Stimulated activated CD4-positive, alpha-beta T cell treated with anti-CD3 and anti-CD28 coated beads, Interleukin-15, amount 100 ng/mL, for 1 hour (primary cell): ENCODE results near the gene PAQR7.

ENCODE experiments used
- DNase-seq, 2 donors: peaks; one replicate each; pipeline ENCODE4 v3.0.0-alpha.2; 2020; ENCODE audit warnings: low read depth in 1 of 2, low spot score in 1 of 2

PAQR7 gene

GRCh38 chr1:25902462-25902861 is 27.0 kb upstream of the PAQR7 start:
- DNase-seq: no peak

- DNase-seq: no peak
Observed at GRCh38 chr1:25900219-25900618, 24.7 kb upstream of the PAQR7 start.

- no peak for DNase-seq
Observed at GRCh38 chr1:25899792-25900191, 24.3 kb upstream of the PAQR7 start.

GRCh38 chr1:25898223-25899015 is 22.9 kb upstream of the PAQR7 start:
- no peak for DNase-seq

GRCh38 chr1:25897754-25898153 is 22.2 kb upstream of the PAQR7 start:
- no peak for DNase-seq

- no peak for DNase-seq
Observed at GRCh38 chr1:25896266-25896665, 20.8 kb upstream of the PAQR7 start.

GRCh38 chr1:25895365-25895990 is 20.0 kb upstream of the PAQR7 start:
- peak; percentile 80 to 83 for DNase-seq

- DNase-seq: no peak
Observed at GRCh38 chr1:25893116-25893515, 17.6 kb upstream of the PAQR7 start.

- no peak for DNase-seq
Observed at GRCh38 chr1:25891606-25892005, 16.1 kb upstream of the PAQR7 start.

GRCh38 chr1:25890239-25891034 is 14.9 kb upstream of the PAQR7 start:
- DNase-seq: no peak

- no peak for DNase-seq
Observed at GRCh38 chr1:25889470-25889869, 14.0 kb upstream of the PAQR7 start.

- no peak for DNase-seq
Observed at GRCh38 chr1:25888426-25888987, 13.0 kb upstream of the PAQR7 start.

- DNase-seq: no peak
Observed at GRCh38 chr1:25885602-25886001, 10.1 kb upstream of the PAQR7 start.

GRCh38 chr1:25881266-25881665 is 5.8 kb upstream of the PAQR7 start:
- DNase-seq: no peak

- DNase-seq: no peak
Observed at GRCh38 chr1:25880518-25880917, 5.0 kb upstream of the PAQR7 start.

- no peak for DNase-seq
Observed at GRCh38 chr1:25879675-25880074, 4.2 kb upstream of the PAQR7 start.

- DNase-seq: no peak
Observed at GRCh38 chr1:25878690-25879089, 3.2 kb upstream of the PAQR7 start.

- DNase-seq: no peak
Observed at GRCh38 chr1:25877155-25877554, 1.6 kb upstream of the PAQR7 start.

- DNase-seq: no peak
Observed at GRCh38 chr1:25876693-25877077, 1.2 kb upstream of the PAQR7 start.

- DNase-seq: peak in 1 of 2 donors; percentile 9
Observed at GRCh38 chr1:25875856-25876692, 566 bp upstream of the PAQR7 start.

GRCh38 chr1:25874635-25875153 is 814 bp downstream of the PAQR7 start:
- DNase-seq: no peak
